WI38 (cell line): Measurements from ENCODE around the gene COL6A2.

Source experiments
- H3K4me3 ChIP-seq: 2 replicates; pipeline ENCODE4 v1.5.1; 2011; ENCODE audit warnings: low read depth, mild to moderate bottlenecking, control low read depth, low read length
- CTCF ChIP-seq: IDR thresholded peaks from 2 replicates; pipeline ENCODE4 v1.5.1; 2012; ENCODE audit warnings: low read depth, mild to moderate bottlenecking, control low read depth, low read length

Gene COL6A2

GRCh38 chr21:46113497-46114176 lies 15.7 kb downstream of the COL6A2 start:
- no peak for TF ChIP-seq CTCF
- H3K4me3 ChIP-seq, result no peak overlapping the region

- no peak overlapping the region for H3K4me3 ChIP-seq
- TF ChIP-seq CTCF, result no peak
These were observed 17.1 kb downstream of the COL6A2 start for GRCh38 chr21:46114963-46115362.

GRCh38 chr21:46115441-46116188 lies 17.7 kb downstream of the COL6A2 start:
- no peak overlapping the region for H3K4me3 ChIP-seq
- no peak for TF ChIP-seq CTCF

- no peak for TF ChIP-seq CTCF
- H3K4me3 ChIP-seq, result no peak overlapping the region
These were observed 18.4 kb downstream of the COL6A2 start for GRCh38 chr21:46116189-46116775.

GRCh38 chr21:46116776-46117585 lies 19.1 kb downstream of the COL6A2 start:
- no peak for TF ChIP-seq CTCF
- no peak overlapping the region for H3K4me3 ChIP-seq

- H3K4me3 ChIP-seq, result no peak overlapping the region
- no peak for TF ChIP-seq CTCF
These were observed 19.8 kb downstream of the COL6A2 start for GRCh38 chr21:46117586-46118315.
